GM19438 (cell line): Measurements from ENCODE around the gene ALCAM.
A peak's percentile ranks its signal among the peaks of the same experiment; 100 is the strongest.

Source experiments
- ATAC-seq: cut with Tn5 transposase; IDR thresholded peaks from one replicate; pipeline ENCODE4 v1.9.1; 2021; ENCODE audit warnings: low read depth; ENCODE audit not compliant: unreplicated experiment

Gene ALCAM

GRCh38 chr3:105518203-105518602 lies 151.5 kb downstream of the ALCAM start:
- ATAC-seq = no peak

DNA sequence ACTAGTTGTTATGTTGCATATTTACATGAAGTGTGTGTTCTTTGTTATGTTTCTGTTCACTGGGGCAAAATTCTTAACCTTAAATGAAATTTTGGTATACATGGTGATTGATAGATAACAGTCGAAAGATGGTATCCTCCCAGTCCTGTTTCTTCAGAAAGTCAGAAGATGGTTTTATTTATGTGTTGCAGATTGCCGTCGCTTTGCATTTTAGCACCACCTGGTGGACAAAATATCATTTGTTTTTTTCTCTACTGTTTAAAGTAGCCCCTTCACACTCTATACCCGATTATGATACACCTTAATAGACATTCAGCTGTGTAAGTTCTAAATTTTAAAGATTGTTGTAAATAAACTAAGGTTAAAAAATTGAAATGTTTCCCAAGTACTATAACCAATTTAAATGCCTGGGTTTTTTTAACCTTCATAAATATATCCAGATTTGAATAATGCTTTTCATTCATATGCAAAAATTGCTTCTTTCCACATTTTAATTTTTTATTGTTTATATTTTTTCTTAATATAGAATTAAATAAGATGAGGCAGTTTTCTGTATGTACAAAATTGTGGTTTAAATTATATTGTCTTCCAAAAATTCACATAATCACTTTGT lies 152.2 kb downstream of the ALCAM start:
- ATAC-seq = peak; percentile 86

GRCh38 chr3:105521770-105522169 lies 155.1 kb downstream of the ALCAM start:
- no peak for ATAC-seq

DNA sequence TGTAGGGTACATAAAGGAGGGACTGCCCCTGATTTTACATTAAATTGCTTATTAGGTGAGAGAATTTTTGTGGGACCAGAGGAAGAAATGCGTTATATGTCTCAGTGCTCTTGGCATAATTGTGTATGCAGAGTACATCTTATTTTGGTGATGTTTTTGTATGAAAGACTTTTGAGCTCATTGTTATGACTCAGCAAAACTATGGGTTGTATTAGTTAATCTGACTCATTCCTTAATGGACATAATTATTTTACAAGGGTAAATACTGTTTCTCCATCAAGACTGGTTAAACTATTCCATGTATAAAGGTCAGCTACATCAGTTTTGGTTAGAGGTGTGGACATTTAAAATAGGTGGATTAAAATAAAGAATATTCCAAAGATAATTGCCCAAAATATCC lies 156.8 kb downstream of the ALCAM start:
- ATAC-seq = no peak

- no peak for ATAC-seq
These were observed 158.8 kb downstream of the ALCAM start for GRCh38 chr3:105525531-105525930.

DNA sequence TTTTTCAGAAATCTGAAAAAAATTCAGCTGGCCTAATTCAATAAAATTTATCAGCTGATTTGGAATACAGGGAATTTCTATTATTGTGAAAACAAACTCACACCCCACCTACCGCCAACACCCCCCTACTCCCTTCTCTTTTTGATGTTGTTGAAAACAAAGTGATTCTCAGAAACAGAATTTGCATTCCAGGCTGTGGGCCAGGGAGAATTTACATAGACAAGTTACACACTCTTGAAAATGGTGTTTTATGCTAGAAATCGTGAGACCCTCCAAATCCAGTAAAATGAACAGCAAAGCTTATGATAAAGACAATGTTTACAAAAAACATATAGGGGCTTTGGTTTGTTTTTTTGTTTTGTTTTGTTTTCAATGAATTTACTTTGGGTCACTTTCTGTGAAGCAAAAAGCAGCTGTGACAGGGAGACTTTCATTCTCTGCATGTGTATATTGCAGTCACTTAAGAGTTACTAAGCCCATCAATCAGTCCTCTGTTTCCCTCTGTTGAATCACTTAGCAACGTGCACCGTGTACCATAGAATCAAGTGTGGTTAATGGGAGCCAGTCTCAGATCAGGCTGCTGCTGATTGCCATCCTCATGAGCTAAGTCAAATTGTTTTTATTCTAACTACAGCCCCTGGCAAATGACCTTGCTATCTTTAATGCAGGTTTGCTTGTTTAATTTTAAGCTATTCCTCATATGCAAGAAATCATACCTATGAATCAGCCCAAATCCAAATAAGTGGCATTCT lies 159.8 kb downstream of the ALCAM start:
- ATAC-seq = no peak

DNA sequence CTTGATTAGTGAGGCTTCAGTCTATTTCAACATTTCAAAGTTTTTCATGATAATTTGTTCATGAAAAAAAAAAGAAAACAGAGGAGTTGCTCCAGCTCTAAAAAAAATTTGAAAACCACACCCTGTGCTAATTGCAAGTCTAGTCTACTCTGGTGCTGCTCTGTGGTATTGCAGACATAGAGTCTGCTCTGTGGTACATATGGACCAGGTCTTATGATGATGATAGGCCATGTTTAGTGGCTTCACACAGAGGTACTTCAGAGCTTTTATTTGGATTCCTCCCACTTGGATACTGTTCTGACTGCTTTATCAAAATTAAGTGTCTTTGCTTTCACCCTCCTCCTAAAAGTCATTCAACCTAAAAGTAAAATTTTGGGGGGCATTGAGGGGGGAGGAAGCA lies 160.8 kb downstream of the ALCAM start:
- ATAC-seq = no peak

- no peak for ATAC-seq
These were observed 161.2 kb downstream of the ALCAM start for GRCh38 chr3:105527949-105528348.

DNA sequence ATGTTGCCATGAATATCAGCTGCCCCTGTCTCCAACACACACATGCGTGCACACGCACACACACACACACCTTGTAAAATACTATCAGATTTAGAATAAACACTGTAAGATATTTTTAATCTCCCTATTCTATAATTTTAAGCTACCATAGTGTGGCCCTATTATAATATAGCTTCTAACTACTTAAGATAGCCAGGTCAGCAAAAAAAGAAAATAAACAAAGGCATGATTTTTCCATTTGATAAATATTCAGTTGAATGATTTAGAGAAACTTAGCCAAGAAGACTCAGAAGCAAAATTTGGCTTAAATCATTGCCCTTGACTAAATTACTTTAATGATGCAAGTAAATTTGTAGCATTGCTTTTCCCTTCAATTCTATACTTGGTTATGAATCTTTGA lies 162.2 kb downstream of the ALCAM start:
- ATAC-seq = no peak

- ATAC-seq = no peak
These were observed 162.7 kb downstream of the ALCAM start for GRCh38 chr3:105529456-105529855.

DNA sequence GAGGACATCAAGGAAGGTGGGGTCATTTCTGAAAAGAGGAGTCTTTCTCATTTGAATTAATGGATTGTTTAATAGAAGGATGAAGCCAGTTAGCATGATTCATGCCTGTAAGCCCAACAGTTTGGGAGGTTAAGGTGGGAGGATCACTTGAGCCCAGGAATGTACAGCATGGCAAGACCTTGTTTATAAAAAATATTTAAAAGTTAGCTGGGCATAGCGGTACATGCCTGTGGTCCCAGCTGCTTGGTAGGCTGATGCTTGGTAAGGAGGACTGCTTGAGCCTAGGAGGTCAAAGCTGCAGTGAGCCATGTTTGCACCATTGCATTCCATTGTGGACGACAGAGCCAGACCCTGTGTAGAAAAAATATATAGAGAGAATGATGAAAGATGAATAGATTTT lies 165.5 kb downstream of the ALCAM start:
- no peak for ATAC-seq

GRCh38 chr3:105533960-105534359 lies 167.3 kb downstream of the ALCAM start:
- ATAC-seq = no peak

- no peak for ATAC-seq
These were observed 167.8 kb downstream of the ALCAM start for GRCh38 chr3:105534491-105534890.

GRCh38 chr3:105537371-105538080 lies 170.8 kb downstream of the ALCAM start:
- ATAC-seq = no peak

DNA sequence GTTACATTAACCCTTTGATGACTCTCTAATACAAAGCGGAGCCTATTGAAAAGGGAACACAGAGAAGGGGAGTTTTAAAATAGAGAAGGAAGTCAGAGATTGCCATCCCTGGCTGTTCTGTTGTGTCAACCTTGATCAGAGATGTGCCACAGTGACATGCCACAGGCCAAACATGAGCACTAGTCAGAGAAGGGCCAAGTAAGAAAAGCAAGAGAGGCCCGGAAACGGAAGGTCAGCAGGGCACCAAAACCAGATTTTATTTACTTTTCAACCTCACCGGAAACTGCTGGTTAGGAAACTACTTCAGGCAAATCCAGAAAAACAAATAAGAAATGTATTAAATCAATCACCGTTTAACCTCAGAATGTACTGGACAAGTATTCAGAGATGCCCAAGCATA lies 171.8 kb downstream of the ALCAM start:
- ATAC-seq = no peak

DNA sequence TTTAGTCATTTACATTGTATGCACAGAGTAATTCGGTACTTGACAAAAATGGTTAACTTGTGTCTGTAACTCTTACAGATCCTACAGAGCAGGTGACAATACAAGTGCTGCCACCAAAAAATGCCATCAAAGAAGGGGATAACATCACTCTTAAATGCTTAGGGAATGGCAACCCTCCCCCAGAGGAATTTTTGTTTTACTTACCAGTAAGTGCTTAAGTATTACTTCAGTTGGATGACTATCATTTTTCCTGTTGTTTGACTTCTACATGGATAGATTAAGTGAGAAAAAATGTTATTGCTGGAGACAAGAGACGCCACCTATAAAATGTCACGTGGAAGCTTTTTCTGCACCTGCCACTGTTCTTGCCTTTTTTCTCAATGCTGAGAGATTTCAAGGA lies 173.2 kb downstream of the ALCAM start:
- ATAC-seq = no peak

DNA sequence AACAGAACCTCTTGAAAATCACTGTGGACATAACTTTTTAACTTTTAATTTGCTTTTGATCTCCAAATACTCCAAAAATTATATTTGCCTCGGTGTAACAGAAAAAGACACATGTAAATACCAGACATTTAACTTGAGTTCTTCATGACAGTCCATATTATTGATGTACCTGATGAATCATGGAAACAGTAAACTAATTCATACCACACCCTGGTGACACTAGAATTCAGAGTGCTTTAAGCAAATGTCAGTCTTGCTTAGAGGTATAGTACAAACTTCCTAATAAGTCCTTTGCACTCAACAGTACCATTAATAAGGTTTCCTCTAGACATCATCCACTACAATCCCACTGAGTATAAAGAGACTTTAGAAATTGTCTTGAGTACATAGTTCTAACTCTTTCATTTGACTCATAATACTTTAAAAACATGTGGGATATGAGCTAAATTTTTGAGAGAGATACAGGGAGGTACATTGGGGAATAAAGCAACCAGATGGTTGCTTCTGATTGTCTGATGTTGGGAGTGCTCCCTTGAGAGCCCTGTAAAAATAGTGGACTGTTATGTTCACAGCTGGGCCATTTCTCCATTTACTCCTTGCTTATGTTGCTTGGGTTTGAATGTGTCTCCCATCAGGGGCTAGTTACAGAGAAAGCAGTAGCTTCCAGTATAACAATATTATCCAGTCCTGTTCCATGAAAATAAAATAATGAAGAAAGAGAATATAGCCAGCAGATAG lies 175.7 kb downstream of the ALCAM start:
- ATAC-seq = no peak

DNA sequence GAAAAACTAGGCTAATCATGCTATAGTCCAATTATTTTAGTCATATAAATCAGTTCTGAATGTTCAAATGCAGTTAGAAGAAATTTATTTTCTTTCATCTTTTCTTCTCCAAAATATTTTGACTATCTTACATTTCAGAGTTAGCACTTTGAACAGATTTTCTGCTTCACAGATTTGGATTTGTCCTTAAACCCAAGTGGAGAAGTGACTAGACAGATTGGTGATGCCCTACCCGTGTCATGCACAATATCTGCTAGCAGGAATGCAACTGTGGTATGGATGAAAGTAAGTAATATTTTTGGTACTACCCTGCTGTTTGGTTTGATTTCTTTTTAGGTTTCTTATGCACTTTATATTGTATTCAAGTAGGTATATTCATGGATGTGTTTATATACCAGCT lies 178.3 kb downstream of the ALCAM start:
- no peak for ATAC-seq

- no peak for ATAC-seq
These were observed 187.1 kb downstream of the ALCAM start for GRCh38 chr3:105553851-105554250.

DNA sequence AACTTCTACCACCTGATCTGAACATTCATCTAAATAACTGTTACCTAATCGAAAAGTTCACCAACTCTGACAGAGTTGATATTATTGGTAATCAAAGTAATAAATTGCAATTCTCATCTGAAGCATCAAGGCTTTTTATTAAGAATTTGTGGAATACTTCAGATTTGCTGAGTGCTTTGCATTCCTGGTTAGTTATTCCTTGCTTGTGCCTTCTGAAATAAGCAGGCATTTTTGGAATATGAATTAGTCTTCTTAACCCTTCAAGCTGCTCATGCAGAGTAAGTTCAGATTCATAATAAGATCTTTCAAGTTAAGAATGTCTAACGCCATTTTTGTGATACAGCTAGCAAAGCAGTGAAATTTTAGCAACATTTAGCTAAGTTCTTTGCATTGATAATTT lies 188.5 kb downstream of the ALCAM start:
- no peak for ATAC-seq

GRCh38 chr3:105559856-105560255 lies 193.1 kb downstream of the ALCAM start:
- no peak for ATAC-seq
